ENCODE data around the gene SERP2. TPM values are rescaled to one million over a fixed set of nuclear protein-coding genes. Genes with fewer than 3 reads are reported as not detected.
"Not testable (repeated sequence)": the region's sequence is repeated elsewhere in the genome, so short reads cannot be mapped to it uniquely, and the experiment has no call there.

SERP2 gene
- total RNA-seq = 1 to 10 TPM; 5.8 to 9.5 (median 7.4) TPM

DNA sequence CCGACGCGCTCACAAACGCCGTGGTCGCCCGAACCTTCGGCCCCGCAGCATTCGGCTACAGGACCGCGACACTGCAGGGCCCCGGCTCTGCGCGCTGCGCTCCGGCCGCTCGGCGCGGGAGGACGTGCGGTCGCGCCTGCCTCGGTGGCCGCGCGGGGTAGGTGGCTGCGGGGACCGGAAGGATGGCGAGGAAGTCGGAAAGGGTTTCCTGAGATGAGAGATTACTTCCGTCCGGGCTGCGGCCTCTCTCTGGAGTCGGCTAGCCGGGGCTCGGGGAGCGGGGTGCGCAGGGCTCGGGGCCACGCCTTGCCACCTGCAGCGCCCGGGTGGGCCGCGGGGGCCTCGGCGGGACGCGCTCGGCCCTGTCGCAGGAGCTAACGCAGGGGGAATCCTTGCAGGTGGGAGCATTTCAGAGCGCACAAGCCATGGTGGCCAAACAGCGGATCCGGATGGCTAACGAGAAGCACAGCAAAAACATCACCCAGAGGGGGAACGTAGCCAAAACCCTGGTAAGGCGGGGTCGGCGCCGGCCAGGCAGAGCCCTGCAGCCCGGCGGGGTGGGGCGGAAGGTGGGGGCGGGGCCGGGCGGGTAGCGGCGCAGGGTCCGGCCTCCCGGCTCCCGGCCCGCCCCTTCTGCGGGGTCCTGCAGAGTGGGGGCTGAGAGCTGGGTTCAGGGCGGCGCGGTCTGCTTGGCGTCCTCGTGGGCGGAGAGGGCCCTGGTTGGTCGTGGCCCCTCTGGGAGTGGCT lies at the start of gene SERP2:
TSS of gene SERP2 (plus strand) at position 224 of the 747 bp plus-strand sequence. CDS start at position 426, 202 bp downstream.
- H3K9me3 ChIP-seq = no peaks in the 10 kb centered on the region
- no peak for DNase-seq (ENCODE audit: extremely low spot score)
- no peaks in the 10 kb centered on the region for H3K27me3 ChIP-seq
- peaks cover 8 to 26% (median 19%) of the 10 kb centered on the region in 4 donors for H3K4me1 ChIP-seq
- H3K27ac ChIP-seq (replicated peaks in 1 of 4) = peak within 1 kb of the TSS; percentile 72 to 82 (median 74)
- peak within 1 kb of the TSS; percentile 69 to 78 (median 75) for H3K4me3 ChIP-seq
- intact Hi-C loops (cut with DNase I) = no loop called here
- TF ChIP-seq EP300 (IDR thresholded peaks at IDR 0.05) = no peak
- TF ChIP-seq, protein P1, sequence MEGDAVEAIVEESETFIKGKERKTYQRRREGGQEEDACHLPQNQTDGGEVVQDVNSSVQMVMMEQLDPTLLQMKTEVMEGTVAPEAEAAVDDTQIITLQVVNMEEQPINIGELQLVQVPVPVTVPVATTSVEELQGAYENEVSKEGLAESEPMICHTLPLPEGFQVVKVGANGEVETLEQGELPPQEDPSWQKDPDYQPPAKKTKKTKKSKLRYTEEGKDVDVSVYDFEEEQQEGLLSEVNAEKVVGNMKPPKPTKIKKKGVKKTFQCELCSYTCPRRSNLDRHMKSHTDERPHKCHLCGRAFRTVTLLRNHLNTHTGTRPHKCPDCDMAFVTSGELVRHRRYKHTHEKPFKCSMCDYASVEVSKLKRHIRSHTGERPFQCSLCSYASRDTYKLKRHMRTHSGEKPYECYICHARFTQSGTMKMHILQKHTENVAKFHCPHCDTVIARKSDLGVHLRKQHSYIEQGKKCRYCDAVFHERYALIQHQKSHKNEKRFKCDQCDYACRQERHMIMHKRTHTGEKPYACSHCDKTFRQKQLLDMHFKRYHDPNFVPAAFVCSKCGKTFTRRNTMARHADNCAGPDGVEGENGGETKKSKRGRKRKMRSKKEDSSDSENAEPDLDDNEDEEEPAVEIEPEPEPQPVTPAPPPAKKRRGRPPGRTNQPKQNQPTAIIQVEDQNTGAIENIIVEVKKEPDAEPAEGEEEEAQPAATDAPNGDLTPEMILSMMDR (IDR thresholded peaks at IDR 0.05) = peak in 1 of 3 experiments; percentile 7
- H3K36me3 ChIP-seq = no peaks in the 10 kb centered on the region
- 2% methylated on average over 10 of the region's 83 CpGs for WGBS

- intact Hi-C loops (cut with DNase I) = no loop called here
- H3K9me3 ChIP-seq = no peaks in the 10 kb centered on the region
- peak; percentile 72 for DNase-seq (ENCODE audit: extremely low spot score)
- peaks cover 6 to 16% (median 11%) of the 10 kb centered on the region in 4 donors for H3K4me1 ChIP-seq
- H3K27ac ChIP-seq (replicated peaks in 1 of 4) = no peak overlapping the region
- TF ChIP-seq POLR2A (IDR thresholded peaks at IDR 0.05; ENCODE audit: low read depth) = no peak
- TF ChIP-seq EP300 (IDR thresholded peaks at IDR 0.05) = no peak
- TF ChIP-seq, protein P1 (IDR thresholded peaks at IDR 0.05) = no peak
- TF ChIP-seq POLR2AphosphoS5 (IDR thresholded peaks at IDR 0.05) = no peak
- H3K27me3 ChIP-seq = no peaks in the 10 kb centered on the region
- no peaks in the 10 kb centered on the region for H3K36me3 ChIP-seq
- 91% methylated on average over 2 of the region's 2 CpGs for WGBS
- no peak overlapping the region for H3K4me3 ChIP-seq
Observed at GRCh38 chr13:44326961-44327360, 46.7 kb upstream of the SERP2 start.

DNA sequence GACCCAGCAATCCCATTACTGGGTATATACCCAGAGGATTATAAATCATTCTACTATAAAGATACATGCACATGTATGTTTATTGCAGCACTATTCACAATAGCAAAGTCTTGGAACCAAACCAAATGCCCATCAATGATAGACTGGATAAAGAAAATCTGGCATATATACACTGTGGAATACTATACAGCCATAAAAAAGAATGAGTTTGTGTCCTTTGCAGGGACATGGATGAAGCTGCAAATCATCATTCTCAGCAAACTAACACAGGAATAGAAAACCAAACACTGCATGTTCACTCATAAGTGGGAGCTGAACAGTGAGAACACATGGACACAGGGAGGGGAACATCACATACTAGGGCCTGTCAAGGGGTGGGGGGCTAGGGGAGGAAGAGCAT lies 44.6 kb upstream of the SERP2 start:
- H3K27ac ChIP-seq (replicated peaks in 1 of 4); H3K36me3 ChIP-seq; intact Hi-C loops (cut with DNase I): not testable (repeated sequence)

GRCh38 chr13:44329909-44330545 lies 43.6 kb upstream of the SERP2 start:
- no peak overlapping the region for H3K4me3 ChIP-seq
- H3K36me3 ChIP-seq = no peaks in the 10 kb centered on the region
- peaks cover 12 to 31% (median 21%) of the 10 kb centered on the region in 4 donors for H3K4me1 ChIP-seq
- 91% methylated on average over 6 of the region's 10 CpGs for WGBS
- H3K27ac ChIP-seq (replicated peaks in 1 of 4) = no peak overlapping the region
- intact Hi-C loops (cut with DNase I) = no loop called here
- TF ChIP-seq EP300 (IDR thresholded peaks at IDR 0.05) = no peak
- no peak for TF ChIP-seq POLR2A (IDR thresholded peaks at IDR 0.05; ENCODE audit: low read depth)
- H3K27me3 ChIP-seq = no peaks in the 10 kb centered on the region
- DNase-seq (ENCODE audit: extremely low spot score) = peak; percentile 60
- H3K9me3 ChIP-seq = no peaks in the 10 kb centered on the region

More for the DNA sequence above, 44.6 kb upstream of the SERP2 start:
- peaks cover 12 to 31% (median 21%) of the 10 kb centered on the region in 4 donors for H3K4me1 ChIP-seq
- H3K9me3 ChIP-seq; H3K27me3 ChIP-seq; DNase-seq (ENCODE audit: extremely low spot score); H3K4me3 ChIP-seq: not testable (repeated sequence)

DNA sequence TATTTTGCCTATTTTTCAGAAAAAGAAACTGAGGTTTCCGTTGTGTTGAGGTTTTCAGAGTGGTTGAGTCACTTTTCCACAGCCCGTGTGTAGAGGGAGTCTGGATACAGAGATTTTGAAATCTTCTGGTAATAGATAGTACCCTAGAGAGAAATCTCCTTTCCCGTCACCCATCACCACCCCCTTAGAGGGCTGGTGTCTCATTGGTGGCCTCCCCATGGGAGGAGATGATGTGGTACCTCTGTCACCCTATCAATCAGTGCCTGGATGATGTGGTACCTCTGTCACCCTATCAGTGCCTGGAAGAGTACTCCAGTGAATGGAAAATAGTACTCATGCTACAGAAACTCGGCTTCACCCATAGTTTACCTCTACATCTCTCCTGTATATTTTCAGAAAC lies 42.2 kb upstream of the SERP2 start:
- DNase-seq (ENCODE audit: extremely low spot score) = peak; percentile 77
- intact Hi-C loops (cut with DNase I) = no loop called here
- WGBS = 74% methylated on average over 4 of the region's 4 CpGs
- Histone ChIP-seq H3K27me3 (no peaks in the 10 kb centered on the region), H3K36me3 (no peaks in the 10 kb centered on the region), H3K4me1 (peaks cover 12 to 24% (median 20%) of the 10 kb centered on the region in 4 donors), H3K27ac (replicated peaks in 1 of 4) (peak overlapping the region; percentile 57 to 72 (median 64)), H3K4me3 (no peak overlapping the region), H3K9me3 (no peaks in the 10 kb centered on the region)
- TF ChIP-seq, protein P1 (IDR thresholded peaks at IDR 0.05) = no peak

All from esophagus muscularis mucosa (tissue), 4 donors.